Gastrocnemius medialis (tissue), 4 donors: Measurements from ENCODE around the gene FAM114A1. TPM values are rescaled to one million over a fixed set of nuclear protein-coding genes. Genes with fewer than 3 reads are reported as not detected.
"Not testable (repeated sequence)": the region's sequence is repeated elsewhere in the genome, so short reads cannot be mapped to it uniquely, and the experiment has no call there.

Experiments used
- ATAC-seq, 2 donors: fragments of 150-250 bp; one replicate each; pipeline ENCODE4 v1.9.1; 2016
- DNase-seq, 2 donors: peaks; one replicate each; pipeline ENCODE4 v3.0.0-alpha.2; 2019
- H3K27ac ChIP-seq, 4 donors: fragments of 200-600 bp; sonication (generic); 1 replicate in 1 of 4; 2 replicates in 3 of 4; pipeline ENCODE4 v1.5.1; 2016 to 2018; ENCODE audit warnings: mild to moderate bottlenecking in 2 of 4, moderate library complexity in 1 of 4
- H3K27me3 ChIP-seq, 3 donors: fragments of 200-600 bp; sonication (generic) in 2 of 3; 1 replicate in 1 of 3; 2 replicates in 2 of 3; pipeline versions ENCODE4 v1.5.1 to v1.6.0; 2016 to 2019; ENCODE audit warnings: mild to moderate bottlenecking in 1 of 3, moderate library complexity in 1 of 3
- H3K36me3 ChIP-seq, 2 donors: fragments of 200-600 bp; sonication (generic) in 1 of 2; one replicate each; pipeline ENCODE4 v1.5.1; 2017 to 2018
- H3K4me1 ChIP-seq, 2 donors: fragments of 200-600 bp; sonication (generic) in 1 of 2; one replicate each; pipeline ENCODE4 v1.5.1; 2016 to 2017; ENCODE audit warnings: mild to moderate bottlenecking in 2 of 2
- H3K4me3 ChIP-seq, 4 donors: fragments of 200-600 bp; sonication (generic) in 3 of 4; 1 replicate in 1 of 4; 2 replicates in 3 of 4; pipeline ENCODE4 v1.5.1; 2016 to 2019; ENCODE audit warnings: mild to moderate bottlenecking in 2 of 4
- H3K9me3 ChIP-seq, 3 donors: fragments of 200-600 bp; sonication (generic) in 2 of 3; 1 replicate in 1 of 3; 2 replicates in 2 of 3; pipeline ENCODE4 v1.5.1; 2016 to 2019
- CTCF ChIP-seq, 5 experiments: fragments of 450-650 bp in 3 of 5; fragments of 200-600 bp in 2 of 5; sonication (generic) in 2 of 5; IDR thresholded peaks in 4 of 5; conservative IDR thresholded peaks in 1 of 5; 1 replicate in 4 of 5; 2 replicates in 1 of 5; pipeline ENCODE4 v1.5.1; 2016 to 2019; ENCODE audit warnings: antibody characterized with exemption in 5 of 5, mild to moderate bottlenecking in 3 of 5, moderate library complexity in 3 of 5
- POLR2A ChIP-seq, 2 donors: fragments of 450-650 bp; IDR thresholded peaks; one replicate each; pipeline ENCODE4 v1.6.1; 2017; ENCODE audit warnings: antibody characterized with exemption in 2 of 2, mild to moderate bottlenecking in 2 of 2, moderate library complexity in 2 of 2
- in situ Hi-C, 4 donors: fragments of 200-750 bp; cut with MboI; loops; one replicate each; pipeline versions ENCODE4 v1.15.0 to v1.8.0; 2017; ENCODE audit warnings: low sequenced_read_pairs in 4 of 4
- intact Hi-C: fragments of 100-400 bp; cut with DNase I; formaldehyde crosslinking; loops from one replicate; pipeline ENCODE4 v1.15.1; 2023; ENCODE audit warnings: low total_unique reads
- total RNA-seq, 4 donors: library from RNA; depleted of rRNA; stranded (reverse); fragments of >200 nt; gene quantifications; one replicate each; pipeline versions ENCODE4 v1.1.0 to v1.2.3, GENCODE V29; 2016

FAM114A1 gene
- total RNA-seq, 4 donors from 2014 or later, result 23.2 to 47.5 (median 27.4) TPM

- H3K27ac ChIP-seq, result no peak overlapping the region
- in situ Hi-C loops, result no loop called here
Observed at GRCh38 chr4:38958453-38959190, 91.0 kb downstream of the FAM114A1 start.

GRCh38 chr4:38959248-38959647, 91.6 kb downstream of the FAM114A1 start:
- DNase-seq, H3K4me1 ChIP-seq, H3K4me3 ChIP-seq, ATAC-seq, H3K9me3 ChIP-seq, in situ Hi-C loops, intact Hi-C loops, H3K36me3 ChIP-seq, H3K27ac ChIP-seq, H3K27me3 ChIP-seq: not testable (repeated sequence)

More at GRCh38 chr4:38958453-38959190, 91.0 kb downstream of the FAM114A1 start:
- Histone ChIP-seq H3K4me3 (no peak overlapping the region), H3K36me3 (no peaks in the 10 kb centered on the region), H3K27me3 (no peaks in the 10 kb centered on the region), H3K9me3 (no peaks in the 10 kb centered on the region), H3K4me1 (no peaks in the 10 kb centered on the region)
- no peak for ATAC-seq
- intact Hi-C loops, result no loop called here
- no peak for DNase-seq
- TF ChIP-seq CTCF (IDR thresholded peaks at IDR 0.05 in 4 of 5, conservative IDR thresholded peaks at IDR 0.05 in 1 of 5) (no peak), POLR2A (IDR thresholded peaks at IDR 0.05) (no peak)

GRCh38 chr4:38964942-38965775, 97.6 kb downstream of the FAM114A1 start:
- ATAC-seq (no peak), DNase-seq (no peak)
- intact Hi-C loops, result no loop called here
- Histone ChIP-seq H3K9me3 (no peaks in the 10 kb centered on the region), H3K27me3 (no peaks in the 10 kb centered on the region), H3K36me3 (no peaks in the 10 kb centered on the region), H3K4me3 (no peak overlapping the region), H3K27ac (no peak overlapping the region), H3K4me1 (no peaks in the 10 kb centered on the region)
- TF ChIP-seq POLR2A (IDR thresholded peaks at IDR 0.05) (no peak), CTCF (IDR thresholded peaks at IDR 0.05 in 4 of 5, conservative IDR thresholded peaks at IDR 0.05 in 1 of 5) (no peak)
- in situ Hi-C loops, result no loop called here

- Histone ChIP-seq H3K9me3 (no peaks in the 10 kb centered on the region), H3K27me3 (no peaks in the 10 kb centered on the region), H3K36me3 (no peaks in the 10 kb centered on the region), H3K27ac (no peak overlapping the region), H3K4me1 (no peaks in the 10 kb centered on the region), H3K4me3 (no peak overlapping the region)
- TF ChIP-seq CTCF (IDR thresholded peaks at IDR 0.05 in 4 of 5, conservative IDR thresholded peaks at IDR 0.05 in 1 of 5), result no peak
- ATAC-seq, result no peak
- intact Hi-C loops, result no loop called here
- in situ Hi-C loops, result no loop called here
- no peak for DNase-seq
Observed at GRCh38 chr4:38965866-38966265, 98.3 kb downstream of the FAM114A1 start.
